Heart right ventricle (tissue), 16 donors: ENCODE results near the gene KRT82. TPM values are rescaled to one million over a fixed set of nuclear protein-coding genes. Genes with fewer than 3 reads are reported as not detected.

Experiments
- ATAC-seq, 8 donors: fragments of 200-7000 bp; cut with Tn5 transposase; one replicate each; pipeline ENCODE4 v1.9.1; 2020; ENCODE audit warnings: mild to moderate bottlenecking in 8 of 8, moderate library complexity in 8 of 8, moderate number of reproducible peaks in 1 of 8
- DNase-seq, 2 donors: peaks; one replicate each; pipeline ENCODE4 v3.0.0-alpha.2; 2020
- H3K27ac ChIP-seq, 10 donors: fragments of 200-600 bp; sonication (generic) in 2 of 10; one replicate each; pipeline versions ENCODE4 v1.5.0 to v1.8.0; 2020 to 2022; ENCODE audit warnings: mild to moderate bottlenecking in 3 of 10
- H3K27me3 ChIP-seq, 7 donors: fragments of 200-600 bp; one replicate each; pipeline ENCODE4 v1.8.0; 2021 to 2022; ENCODE audit warnings: mild to moderate bottlenecking in 2 of 7
- H3K36me3 ChIP-seq, 9 donors: fragments of 200-600 bp; sonication (generic) in 1 of 9; one replicate each; pipeline versions ENCODE4 v1.5.0 to v1.8.0; 2020 to 2022; ENCODE audit warnings: mild to moderate bottlenecking in 2 of 9
- H3K4me1 ChIP-seq, 9 donors: fragments of 200-600 bp; sonication (generic) in 1 of 9; one replicate each; pipeline versions ENCODE4 v1.5.0 to v1.8.0; 2020 to 2022; ENCODE audit warnings: mild to moderate bottlenecking in 4 of 9
- H3K4me3 ChIP-seq, 10 donors: fragments of 200-600 bp; sonication (generic) in 2 of 10; one replicate each; pipeline versions ENCODE4 v1.5.0 to v1.8.0; 2020 to 2022; ENCODE audit warnings: mild to moderate bottlenecking in 7 of 10, moderate library complexity in 2 of 10
- H3K9me3 ChIP-seq, 11 donors: fragments of 200-600 bp in 10 of 11; sonication (generic) in 2 of 11; one replicate each; pipeline versions ENCODE4 v1.5.0 to v1.8.0; 2013 to 2022; ENCODE audit warnings: mild to moderate bottlenecking in 2 of 11, control low read depth in 1 of 11, moderate library complexity in 1 of 11
- WGBS, 2 donors: extraction: QIAGEN DNeasy Blood & Tissue Kit; methylation state at CpG; one replicate each; pipeline ENCODE4 v1.1.7; 2013; ENCODE audit warnings: inconsistent platforms in 1 of 2; 5-methylcytosine and 5-hydroxymethylcytosine counted together
- intact Hi-C, 10 donors: fragments of 100-400 bp; cut with DNase I; formaldehyde crosslinking; loops; one replicate each; pipeline versions ENCODE4 v1.11.1 to v1.14.2; 2022
- polyA plus RNA-seq, 2 donors: library from polyadenylated mRNA; stranded (reverse); fragments of 200-250 nt; gene quantifications; one replicate each; pipeline ENCODE4 v1.2.3, GENCODE V29; 2013
- total RNA-seq, 10 donors: library from RNA; stranded (reverse); fragmentation: NEBNext Ultra II Directional in 3 of 10; extraction: Animal tissue kit (Norgen Biotek cat#: 25700) in 3 of 10; gene quantifications; one replicate each; pipeline versions ENCODE4 v1.2.1 to v1.2.4, GENCODE V29; 2021 to 2023
- TF ChIP-seq, protein P1 (sequence below), 9 donors: fragments of 200-600 bp; sonication (generic) in 2 of 9; IDR thresholded peaks; one replicate each; pipeline versions ENCODE4 v1.5.0 to v1.8.0; 2021 to 2022; ENCODE audit warnings: antibody characterized with exemption in 9 of 9, mild to moderate bottlenecking in 5 of 9, moderate library complexity in 1 of 9
- donor health status: Arrhythmogenic right ventricular cardiomyopathy.
- donor health status: ischemic (EF 13 %, LVEDD 7.1; RV severe dilation, severe dysfunction).
- donor health status: healthy with polysubstance abuse.
- donor health status: DM: no; HTN: yes; CAD: no.
- donor health status: DM: no; HTN: no; CAD: no.
- donor health status: ischemic (EF 25% LVEDD 6.9; RV normal size, moderate dysfunction).
- donor health status: ischemic (EF 25% LVEDD 5.7; RV mildly dilated, moderate dysfunction).
- donor health status: healthy.
- donor health status: DM: yes; HTN: yes; CAD: no.
- donor health status: Ischemic cardiomyopathy.
- donor health status: ischemic (EF 35%, LVEDD 5.7; RV mildly dilated, moderate dysfunction).
- donor health status: nonischemic (EF 11% LVEDD 7.7; RV severe dilation, severe dysfunction).
- donor health status: DM: yes; HTN: yes; CAD: no.
- donor health status: PGD.
- donor health status: ischemic (EF 29% LVEDD 5.4; RV normal size, mild dysfunction).
- donor health status: nonischemic (EF 23%, LVEDD 6.1; RV moderate dilation, normal function).

KRT82 gene
- total and polyA plus RNA-seq, 12 donors, result not detected

DNA sequence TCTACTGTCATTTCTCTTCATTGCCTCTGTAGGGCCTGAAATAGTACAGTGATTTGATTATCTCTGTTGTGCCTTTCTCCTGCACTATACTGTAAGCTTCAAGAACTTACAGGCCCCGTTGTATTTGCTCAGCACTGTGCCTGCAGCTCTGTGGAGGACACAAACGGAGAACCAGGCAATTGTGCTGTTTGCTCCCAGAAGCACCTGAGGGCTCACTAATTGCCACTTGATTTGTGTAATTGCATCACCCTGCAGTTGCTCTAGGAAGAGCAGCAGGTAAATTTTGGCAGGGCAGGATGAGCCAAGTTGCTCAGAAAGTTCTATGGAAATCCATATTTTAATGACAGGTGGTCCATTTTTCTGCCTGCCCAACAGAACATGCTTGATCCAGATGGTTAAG, 11.6 kb upstream of the KRT82 start:
- peak overlapping the region in 8 of 10 donors; percentile 37 to 78 (median 64) for H3K27ac ChIP-seq
- 89 to 94% methylated on average over 2 of the region's 2 CpGs for WGBS, 2 donors
- H3K36me3 ChIP-seq, result no peaks in the 10 kb centered on the region
- TF ChIP-seq, protein P1, sequence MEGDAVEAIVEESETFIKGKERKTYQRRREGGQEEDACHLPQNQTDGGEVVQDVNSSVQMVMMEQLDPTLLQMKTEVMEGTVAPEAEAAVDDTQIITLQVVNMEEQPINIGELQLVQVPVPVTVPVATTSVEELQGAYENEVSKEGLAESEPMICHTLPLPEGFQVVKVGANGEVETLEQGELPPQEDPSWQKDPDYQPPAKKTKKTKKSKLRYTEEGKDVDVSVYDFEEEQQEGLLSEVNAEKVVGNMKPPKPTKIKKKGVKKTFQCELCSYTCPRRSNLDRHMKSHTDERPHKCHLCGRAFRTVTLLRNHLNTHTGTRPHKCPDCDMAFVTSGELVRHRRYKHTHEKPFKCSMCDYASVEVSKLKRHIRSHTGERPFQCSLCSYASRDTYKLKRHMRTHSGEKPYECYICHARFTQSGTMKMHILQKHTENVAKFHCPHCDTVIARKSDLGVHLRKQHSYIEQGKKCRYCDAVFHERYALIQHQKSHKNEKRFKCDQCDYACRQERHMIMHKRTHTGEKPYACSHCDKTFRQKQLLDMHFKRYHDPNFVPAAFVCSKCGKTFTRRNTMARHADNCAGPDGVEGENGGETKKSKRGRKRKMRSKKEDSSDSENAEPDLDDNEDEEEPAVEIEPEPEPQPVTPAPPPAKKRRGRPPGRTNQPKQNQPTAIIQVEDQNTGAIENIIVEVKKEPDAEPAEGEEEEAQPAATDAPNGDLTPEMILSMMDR (IDR thresholded peaks at IDR 0.05), result no peak
- no peak overlapping the region for H3K4me3 ChIP-seq
- H3K4me1 ChIP-seq, result peaks cover 0 to 21% (median 9%) of the 10 kb centered on the region in 9 donors
- H3K9me3 ChIP-seq, result no peaks in the 10 kb centered on the region
- H3K27me3 ChIP-seq, result peaks cover 0 to 27% (median 11%) of the 10 kb centered on the region in 7 donors
- no peak for DNase-seq
- intact Hi-C loops, result no loop called here
- ATAC-seq, result no peak

DNA sequence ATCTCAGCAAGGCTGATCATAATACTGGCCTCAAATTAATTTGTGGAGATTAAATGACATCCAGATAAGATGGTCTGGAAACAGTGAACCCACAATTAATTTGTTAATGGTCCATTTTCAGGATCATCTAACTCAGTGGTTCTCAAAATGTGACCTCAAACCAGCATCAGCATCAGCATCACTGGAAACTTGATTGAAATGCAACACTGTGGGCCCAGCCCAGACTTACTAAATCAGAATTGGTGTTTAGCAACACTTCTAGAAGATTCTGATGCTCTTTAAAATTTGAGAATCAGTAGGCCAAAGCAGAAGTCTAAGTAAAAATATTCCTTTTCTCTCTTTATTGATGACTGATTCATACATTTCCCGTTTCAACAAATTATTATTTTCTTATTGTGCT, 10.7 kb upstream of the KRT82 start:
- WGBS, 2 donors, result 76 to 97% methylated on average over 1 of the region's 1 CpG
- peaks cover 0 to 21% (median 9%) of the 10 kb centered on the region in 9 donors for H3K4me1 ChIP-seq
- peaks cover 0 to 23% (median 6%) of the 10 kb centered on the region in 7 donors for H3K27me3 ChIP-seq
- DNase-seq, result no peak
- peak overlapping the region in 9 of 10 donors; percentile 37 to 78 (median 64) for H3K27ac ChIP-seq
- TF ChIP-seq, protein P1 (IDR thresholded peaks at IDR 0.05), result no peak
- peak in 6 of 8 donors; percentile 30 to 54 (median 34) for ATAC-seq
- no peak overlapping the region for H3K4me3 ChIP-seq
- no peaks in the 10 kb centered on the region for H3K9me3 ChIP-seq
- H3K36me3 ChIP-seq, result no peaks in the 10 kb centered on the region
- intact Hi-C loops, result no loop called here

- intact Hi-C loops, result no loop called here
- Histone ChIP-seq H3K36me3 (no peaks in the 10 kb centered on the region), H3K4me1 (peaks cover 0 to 21% (median 9%) of the 10 kb centered on the region in 9 donors), H3K4me3 (no peak overlapping the region), H3K27me3 (peaks cover 0 to 28% (median under 1%) of the 10 kb centered on the region in 7 donors), H3K9me3 (no peaks in the 10 kb centered on the region), H3K27ac (peak overlapping the region in 8 of 10 donors; percentile 4 to 78 (median 62))
- ATAC-seq, result peak; percentile 73 to 92 (median 88)
- peak in 1 of 2 donors; percentile 71 for DNase-seq
- 64 to 68% methylated on average over 10 of the region's 10 CpGs for WGBS, 2 donors
- TF ChIP-seq, protein P1 (IDR thresholded peaks at IDR 0.05), result no peak
Measured at GRCh38 chr12:52415870-52416750, 10.0 kb upstream of the KRT82 start.

GRCh38 chr12:52414936-52415335, 8.8 kb upstream of the KRT82 start:
- peaks cover 0 to 21% (median 9%) of the 10 kb centered on the region in 9 donors for H3K4me1 ChIP-seq
- peak overlapping the region in 2 of 10 donors; percentile 56 to 78 for H3K27ac ChIP-seq
- ATAC-seq (no peak), DNase-seq (no peak)
- TF ChIP-seq, protein P1 (IDR thresholded peaks at IDR 0.05), result no peak
- H3K4me3 ChIP-seq, result no peak overlapping the region
- no peaks in the 10 kb centered on the region for H3K36me3 ChIP-seq
- peaks cover 0 to 25% (median 0%) of the 10 kb centered on the region in 7 donors for H3K27me3 ChIP-seq
- intact Hi-C loops, result no loop called here
- WGBS, 2 donors, result 80 to 86% methylated on average over 5 of the region's 5 CpGs
- no peaks in the 10 kb centered on the region for H3K9me3 ChIP-seq
